LHCN-M2 (cell line): ENCODE results near the gene MSX1. TPM values are rescaled to one million over a fixed set of nuclear protein-coding genes. Genes with fewer than 3 reads are reported as not detected.
"Not testable (repeated sequence)": the region's sequence is repeated elsewhere in the genome, so short reads cannot be mapped to it uniquely, and the experiment has no call there.

Source experiments
- DNase-seq: peaks from one replicate; pipeline ENCODE4 v3.0.0-alpha.2; 2012; ENCODE audit warnings: low read depth
- polyA plus RNA-seq: library from polyadenylated mRNA; unstranded; fragments of >200 nt; gene quantifications from one replicate; pipeline ENCODE4 v1.2.1, GENCODE V29; 2012; ENCODE audit warnings: missing spikeins
- total RNA-seq: library from RNA; depleted of rRNA; stranded (reverse); fragments of >200 nt; gene quantifications from 2 replicates; pipeline ENCODE4 v1.2.3, GENCODE V29; 2014; rRNA removed

Gene MSX1
- 12.2 and 13.4 TPM in 2 replicates for total RNA-seq
- polyA plus RNA-seq = 4.3 TPM

DNA sequence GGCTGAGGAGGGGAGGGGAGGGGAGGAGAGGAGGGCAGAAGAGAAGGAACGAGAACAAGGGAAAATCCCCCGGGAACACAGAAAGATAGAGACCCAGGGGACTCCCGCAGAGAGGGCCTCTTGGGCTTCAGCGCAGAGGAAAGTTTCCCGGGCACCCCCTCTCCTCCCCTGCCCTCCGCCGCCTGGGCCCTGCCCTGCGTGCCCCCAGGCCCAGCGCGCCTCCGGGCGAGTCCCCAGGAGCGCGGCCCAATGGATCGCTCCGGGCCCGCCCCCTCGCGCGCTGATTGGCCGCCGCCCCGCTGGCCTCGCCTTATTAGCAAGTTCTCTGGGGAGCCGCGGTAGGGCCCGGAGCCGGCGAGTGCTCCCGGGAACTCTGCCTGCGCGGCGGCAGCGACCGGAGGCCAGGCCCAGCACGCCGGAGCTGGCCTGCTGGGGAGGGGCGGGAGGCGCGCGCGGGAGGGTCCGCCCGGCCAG lies at the start of gene MSX1:
Gene MSX1, plus strand, starts transcription at position 341 of the 474 bp plus-strand sequence. CDS start 235 bp downstream, outside the sequence.
- DNase-seq = peak; percentile 83

DNA sequence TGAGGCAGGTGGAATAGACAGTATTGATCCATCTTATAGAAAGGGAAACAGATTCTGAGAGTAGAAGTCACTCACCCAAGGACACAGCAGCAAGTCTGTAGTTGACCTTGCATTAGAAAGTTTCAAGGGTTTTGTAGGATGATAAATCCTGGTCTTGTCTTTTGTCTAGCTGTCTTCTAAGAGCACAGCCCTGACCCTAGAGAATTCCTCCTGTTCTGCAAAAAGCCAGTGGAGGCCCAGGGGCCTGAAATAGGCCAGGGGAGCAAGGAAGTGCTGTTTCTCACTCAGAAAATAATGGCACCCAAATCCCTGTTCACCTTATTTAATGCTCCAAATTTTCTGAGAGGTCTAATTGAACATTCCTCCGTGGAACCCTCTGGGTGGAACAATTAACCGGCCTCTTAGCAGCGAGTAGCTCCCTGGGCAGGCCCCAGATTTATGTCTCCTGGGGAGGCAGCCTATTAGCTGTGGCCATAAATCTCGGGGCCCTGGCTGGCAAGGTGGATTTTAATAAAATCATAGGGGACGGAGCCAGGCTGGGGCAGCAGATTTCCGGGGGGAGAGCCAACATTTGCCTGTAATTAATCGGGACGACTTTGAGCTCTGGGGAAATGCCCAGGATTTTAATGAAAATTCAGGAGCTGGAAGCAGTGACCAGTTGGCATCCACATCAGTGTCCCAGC lies 49.2 kb upstream of the MSX1 start:
- no peak for DNase-seq

DNA sequence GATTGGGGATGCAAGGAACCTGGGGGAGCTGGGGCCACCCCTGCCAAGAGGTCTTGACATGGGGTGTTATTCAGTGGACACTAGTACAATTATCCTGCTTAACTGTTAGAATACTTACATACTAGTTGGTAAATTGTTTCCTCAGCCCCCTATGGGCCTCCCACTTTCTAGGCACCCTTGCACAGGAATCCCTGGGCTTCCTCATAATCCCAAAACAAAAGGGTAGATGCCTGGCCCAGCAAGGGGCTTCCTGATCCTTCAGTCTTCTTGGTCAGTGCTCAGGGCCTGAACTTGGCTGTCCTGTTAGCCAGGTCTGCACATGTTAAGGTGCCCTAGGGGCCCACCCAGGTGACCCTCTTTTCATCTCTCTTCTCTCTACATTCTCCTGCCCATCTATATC lies 48.7 kb upstream of the MSX1 start:
- DNase-seq = no peak

DNA sequence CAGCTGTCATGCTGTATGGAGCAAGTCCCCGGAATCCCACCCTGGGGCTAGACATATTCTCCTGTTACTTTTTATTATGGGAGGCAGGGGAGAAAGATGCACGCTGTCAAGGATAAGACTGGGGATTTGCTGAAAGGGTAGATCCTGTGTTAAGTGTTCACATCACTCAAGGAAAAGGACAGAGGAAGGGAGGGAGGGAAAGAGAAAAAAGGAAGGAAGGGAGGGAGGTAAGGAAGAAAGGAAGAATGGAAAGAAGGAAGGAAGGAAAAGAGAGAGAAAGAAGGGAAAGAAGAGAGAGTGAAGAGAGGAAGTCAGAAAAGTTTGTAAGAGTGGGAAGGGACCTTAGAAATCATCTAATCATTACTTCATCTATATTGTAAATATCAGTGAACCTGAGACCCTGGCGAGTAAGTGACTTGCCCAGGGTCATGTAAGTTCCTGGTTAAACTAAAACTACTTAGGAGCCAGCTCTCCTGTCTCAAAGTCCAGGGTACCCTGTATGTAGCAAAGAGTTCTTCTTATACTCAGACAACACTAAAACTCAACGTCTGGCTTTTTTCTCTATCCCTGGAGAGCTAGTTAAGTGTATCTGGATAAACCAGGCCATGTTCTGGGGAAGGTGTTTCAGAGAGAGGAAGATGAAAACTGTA lies 47.2 kb upstream of the MSX1 start:
- DNase-seq = no peak

DNA sequence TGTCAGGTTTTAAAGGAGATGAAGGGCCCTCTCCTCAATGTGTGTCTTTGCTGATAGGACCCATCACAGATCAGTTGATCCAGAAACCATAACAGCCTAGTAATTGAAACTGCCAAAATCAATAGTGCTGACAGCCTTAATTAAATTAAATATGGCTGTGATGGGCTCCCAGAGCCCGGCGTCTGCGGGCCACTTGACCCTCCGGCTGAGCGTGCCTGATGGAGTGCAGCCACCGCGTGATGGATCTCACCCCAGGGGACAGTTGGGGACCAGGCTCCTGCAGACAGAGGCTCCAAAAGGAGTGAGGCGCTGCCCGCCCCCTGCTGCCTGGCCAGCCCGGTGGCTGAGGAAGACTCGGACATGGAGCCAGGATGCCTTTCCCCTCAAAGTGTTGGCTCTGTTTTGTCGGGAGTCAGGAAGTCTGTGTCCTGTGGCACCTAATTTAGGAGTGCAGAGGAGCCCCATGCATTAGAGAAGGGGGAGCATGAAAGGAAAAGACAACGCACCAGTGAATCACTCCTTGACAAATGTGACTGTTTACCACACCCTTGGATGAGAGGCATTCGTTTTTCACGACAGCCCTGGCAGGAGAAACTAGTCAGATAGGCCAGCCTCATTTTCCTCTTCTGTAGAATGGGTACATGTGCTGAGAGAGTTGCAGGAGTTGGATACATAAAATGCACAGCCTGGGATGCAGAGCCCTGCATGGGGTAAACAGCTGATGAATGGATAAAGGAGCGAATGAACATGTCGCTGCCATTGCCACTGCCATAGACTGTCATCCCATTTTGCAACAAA lies 40.9 kb upstream of the MSX1 start:
- DNase-seq = no peak

DNA sequence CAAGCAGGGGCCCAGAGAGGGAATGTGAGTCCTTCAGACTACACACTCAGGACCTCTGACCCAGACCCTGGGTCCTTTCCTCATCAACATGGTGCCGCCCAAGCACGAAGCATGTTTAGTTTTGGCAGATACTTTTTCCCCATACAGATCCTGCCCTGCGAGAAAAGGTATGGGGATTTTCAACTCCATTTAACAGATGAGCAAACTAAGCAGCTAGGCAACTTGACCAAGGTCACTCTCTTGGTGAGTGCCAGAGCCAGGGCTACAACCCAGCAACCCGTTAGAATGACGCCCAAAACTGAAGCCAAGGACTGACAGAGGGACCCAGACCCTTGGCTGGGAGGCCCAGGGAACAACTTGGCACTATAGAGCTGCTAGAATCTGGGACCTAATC lies 40.3 kb upstream of the MSX1 start:
- DNase-seq = no peak

DNA sequence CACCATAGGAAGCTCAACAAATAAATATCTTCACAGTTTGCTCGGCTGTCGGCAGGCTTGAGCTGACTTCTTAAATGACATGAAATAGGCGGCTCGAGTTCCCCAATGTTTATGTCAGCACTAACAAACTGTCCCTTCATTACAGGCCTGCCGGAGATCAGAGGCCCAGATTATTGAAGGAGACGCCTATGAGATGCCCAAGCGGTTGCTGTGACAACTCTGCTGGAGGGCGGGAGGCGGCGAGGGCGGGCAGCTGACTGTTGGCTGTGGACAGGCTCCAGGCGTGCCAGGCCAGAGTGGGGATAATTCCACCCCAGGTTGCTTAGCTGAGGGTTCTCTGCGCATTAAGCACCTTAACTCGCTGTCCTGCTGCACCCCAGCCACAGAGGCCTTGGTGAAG lies 39.2 kb upstream of the MSX1 start:
- DNase-seq = no peak

DNA sequence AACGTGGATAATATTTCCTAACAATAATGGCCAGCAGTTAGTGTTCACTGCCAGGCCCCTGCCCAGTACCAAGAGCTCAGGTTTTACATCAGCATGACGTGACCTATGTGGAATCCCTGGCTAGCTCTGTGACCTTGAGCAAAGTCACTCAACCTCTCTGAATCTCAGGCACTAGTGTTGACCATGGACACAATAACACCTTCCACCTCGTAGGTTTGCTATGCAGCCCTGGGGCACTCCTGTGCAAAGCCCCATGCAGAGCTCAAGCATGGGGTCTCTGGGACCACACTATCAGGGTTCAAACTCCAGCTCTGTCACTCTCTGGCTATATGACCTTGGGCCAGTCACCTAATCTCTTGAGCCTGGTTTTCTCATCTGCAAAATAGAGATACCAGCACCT lies 38.7 kb upstream of the MSX1 start:
- no peak for DNase-seq

DNA sequence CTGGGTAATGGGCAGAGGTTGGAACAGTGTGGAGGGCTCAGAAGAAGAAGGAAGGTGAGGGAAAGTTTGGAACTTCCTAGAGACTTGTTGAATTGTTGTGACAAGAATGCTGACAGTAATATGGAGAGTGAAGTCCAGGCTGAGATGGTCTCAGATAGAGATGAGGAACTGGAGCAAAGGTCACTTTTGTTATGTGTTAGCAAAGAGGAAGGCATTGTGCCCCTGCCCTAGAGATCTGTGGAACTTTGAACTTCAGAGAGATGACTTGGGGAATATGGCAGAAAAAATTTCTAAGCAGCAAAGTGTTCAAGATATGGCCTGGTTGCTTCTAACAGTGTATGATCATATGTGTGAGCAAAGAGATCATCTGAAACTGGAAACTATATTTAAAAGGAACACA lies 37.9 kb upstream of the MSX1 start:
- DNase-seq = no peak

DNA sequence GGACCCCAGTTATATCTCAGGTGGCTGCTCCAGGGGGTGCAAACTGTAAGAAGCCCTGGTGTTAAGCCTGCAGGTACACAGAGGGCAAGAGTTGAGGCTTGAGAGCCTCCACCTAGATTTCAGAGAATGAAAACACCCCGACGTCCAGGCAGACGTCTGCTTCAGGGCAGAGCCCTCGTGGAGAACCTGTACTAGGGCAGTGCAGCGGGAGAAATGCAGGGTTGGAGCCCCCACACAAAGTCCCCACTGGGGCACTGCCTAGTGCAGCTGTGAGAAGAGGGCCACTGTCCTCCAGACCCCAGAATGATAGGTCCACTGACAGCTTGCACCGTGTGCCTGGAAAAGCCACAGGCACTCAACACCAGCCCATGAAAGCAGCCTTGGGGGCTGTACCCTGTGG lies 37.2 kb upstream of the MSX1 start:
- DNase-seq = not testable (repeated sequence)

DNA sequence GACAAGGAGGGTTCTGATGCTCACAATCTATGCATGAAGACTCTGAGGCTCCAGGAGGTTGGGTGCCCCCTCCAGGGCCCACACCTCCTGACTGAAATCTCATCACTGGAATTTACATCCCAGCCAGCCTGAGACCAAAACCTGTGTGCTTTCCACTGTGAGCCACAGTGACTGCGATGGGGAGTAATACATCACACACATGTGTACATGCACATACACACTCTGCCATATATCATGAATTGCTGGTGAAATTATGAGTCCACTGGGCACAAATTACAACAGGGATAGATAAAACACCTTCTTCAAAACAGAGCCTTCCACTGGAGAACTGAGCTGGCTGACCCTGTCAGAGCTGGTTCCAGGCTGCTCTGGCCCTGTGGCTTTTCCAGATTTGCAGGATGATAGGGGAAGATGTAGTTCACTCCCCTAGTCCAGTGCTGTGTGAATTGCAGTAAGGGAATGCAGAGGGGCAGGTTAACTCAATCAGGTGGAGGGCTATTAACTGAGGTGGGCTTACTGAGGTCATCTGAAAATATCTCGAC lies 35.8 kb upstream of the MSX1 start:
- DNase-seq = no peak

DNA sequence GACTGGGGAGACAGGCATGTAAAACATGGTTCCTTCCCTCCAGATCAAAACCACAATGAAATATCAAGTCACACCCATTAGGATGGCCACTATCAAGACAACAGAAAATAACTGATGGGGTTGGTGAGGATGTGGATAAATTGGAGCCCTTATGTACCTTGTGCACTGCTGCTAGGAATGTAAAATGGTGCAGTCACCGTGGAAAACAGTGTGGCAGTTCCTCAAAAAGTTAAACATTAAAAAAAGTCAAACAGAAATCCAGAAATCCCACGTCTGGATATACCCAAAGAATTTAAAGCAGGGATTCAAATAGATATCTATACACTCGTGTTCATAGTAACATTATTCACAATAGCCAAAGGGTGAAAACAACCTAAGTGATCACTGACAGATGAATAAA lies 35.2 kb upstream of the MSX1 start:
- DNase-seq = no peak

DNA sequence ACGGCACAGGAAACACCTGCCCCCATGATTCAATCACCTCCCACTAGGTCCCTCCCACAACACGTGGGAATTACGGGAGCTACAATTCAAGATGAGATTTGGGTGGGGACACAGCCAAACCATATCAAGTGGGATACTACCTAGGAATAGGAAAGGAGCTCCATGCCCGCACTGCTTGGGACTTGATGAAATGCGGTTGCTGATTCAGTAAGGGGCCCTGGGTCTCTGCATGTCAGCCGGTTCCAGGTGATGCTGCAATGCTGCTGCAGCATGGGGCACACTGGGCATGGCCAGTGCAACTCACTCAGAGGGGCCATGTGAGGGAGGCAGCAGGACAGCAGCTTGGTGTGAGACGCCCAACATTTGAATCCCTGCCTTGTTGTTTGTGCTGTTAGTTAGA lies 34.0 kb upstream of the MSX1 start:
- no peak for DNase-seq

DNA sequence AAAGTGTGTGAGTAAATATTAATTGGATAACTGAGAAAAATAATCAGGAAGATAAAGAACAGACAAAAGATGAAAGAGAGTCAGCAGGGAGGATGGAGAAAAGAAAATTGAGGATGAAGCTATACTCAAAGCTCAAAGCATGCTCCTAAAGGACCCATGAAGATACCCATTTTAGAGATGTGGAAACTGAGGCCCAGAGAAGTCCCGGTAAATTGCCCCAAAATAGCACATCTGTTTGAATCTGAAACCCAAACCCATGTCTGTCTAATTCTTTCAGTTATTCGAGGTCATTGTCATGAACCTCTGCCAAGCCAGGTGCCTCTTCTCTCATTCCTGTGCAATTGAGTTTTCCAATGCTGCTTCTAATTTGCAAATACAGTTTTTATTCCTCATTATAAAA lies 29.6 kb upstream of the MSX1 start:
- DNase-seq = no peak

DNA sequence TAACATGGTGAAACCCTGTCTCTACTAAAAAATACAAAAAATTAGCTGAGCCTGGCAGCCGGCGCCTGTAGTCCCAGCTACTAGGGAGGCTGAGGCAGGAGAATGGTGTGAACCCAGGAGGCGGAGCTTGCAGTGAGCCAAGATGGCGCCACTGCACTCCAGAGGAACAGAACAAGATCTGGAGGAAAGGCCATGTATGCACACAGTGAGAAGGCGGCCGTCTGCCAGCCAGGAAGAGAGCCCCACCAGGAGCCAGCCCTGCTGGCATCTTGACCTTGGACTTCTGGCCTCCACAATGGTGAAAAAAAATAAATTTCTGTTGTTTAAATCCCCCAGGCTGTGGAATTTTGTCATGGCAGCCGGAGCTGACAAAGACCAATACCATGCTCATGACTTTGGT lies 28.2 kb upstream of the MSX1 start:
- DNase-seq = no peak

DNA sequence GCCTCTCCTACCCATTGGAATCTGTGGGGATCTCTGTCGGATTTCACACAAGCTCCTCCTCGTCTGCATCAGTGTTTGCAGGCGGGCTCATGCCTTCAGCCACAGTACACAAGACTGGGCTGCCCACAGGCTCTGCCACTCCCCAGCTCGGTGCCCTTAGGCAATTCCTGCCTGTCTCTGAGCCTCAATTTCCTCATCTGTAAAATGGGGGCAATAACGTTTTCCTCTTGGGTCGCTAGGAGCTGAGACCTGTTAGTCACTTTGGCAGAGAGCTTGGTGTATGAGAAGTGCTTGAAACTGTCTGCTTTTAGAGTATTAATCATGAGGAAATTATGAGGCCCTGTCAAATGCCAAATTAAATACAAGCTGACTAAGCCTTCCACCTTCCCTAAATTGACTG lies 27.6 kb upstream of the MSX1 start:
- DNase-seq = no peak

DNA sequence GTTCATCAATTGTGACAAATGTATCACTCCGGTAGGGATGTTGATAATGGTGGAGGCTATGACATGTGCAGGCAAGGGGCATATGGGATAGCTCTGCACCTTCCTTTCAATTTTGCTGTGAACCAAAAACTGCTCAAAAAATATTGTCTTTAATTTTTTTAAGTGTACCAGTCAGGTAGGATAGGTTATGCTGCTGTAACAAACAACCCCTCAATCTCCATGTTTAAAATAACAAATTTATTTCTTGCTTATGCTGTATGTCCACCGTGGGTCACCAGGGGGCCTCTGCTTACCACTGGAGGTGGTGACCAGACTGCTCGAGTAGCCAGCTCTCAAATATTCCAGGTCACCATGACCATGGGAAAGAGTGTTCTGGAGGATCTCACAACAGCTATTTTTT lies 23.4 kb upstream of the MSX1 start:
- DNase-seq = no peak

DNA sequence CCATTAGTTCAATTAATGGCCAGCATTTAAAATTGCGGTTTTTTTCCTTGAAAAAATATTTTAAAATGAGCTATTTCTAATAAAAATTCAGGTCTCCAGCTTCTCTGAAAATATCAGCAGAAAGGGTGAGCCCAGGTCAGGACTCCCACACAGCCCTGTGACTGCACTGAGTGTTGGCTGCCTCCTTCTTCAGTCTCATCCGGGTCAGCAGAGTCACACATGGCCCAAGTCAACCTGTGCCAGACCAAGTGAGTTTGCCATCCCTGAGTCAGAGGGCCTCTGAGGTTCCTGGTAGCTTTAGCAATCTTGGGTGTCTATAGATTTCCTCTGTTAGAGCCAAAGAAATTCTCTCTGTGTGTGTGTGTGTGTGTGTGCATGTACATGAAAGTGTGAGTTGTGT lies 22.1 kb upstream of the MSX1 start:
- DNase-seq = no peak

DNA sequence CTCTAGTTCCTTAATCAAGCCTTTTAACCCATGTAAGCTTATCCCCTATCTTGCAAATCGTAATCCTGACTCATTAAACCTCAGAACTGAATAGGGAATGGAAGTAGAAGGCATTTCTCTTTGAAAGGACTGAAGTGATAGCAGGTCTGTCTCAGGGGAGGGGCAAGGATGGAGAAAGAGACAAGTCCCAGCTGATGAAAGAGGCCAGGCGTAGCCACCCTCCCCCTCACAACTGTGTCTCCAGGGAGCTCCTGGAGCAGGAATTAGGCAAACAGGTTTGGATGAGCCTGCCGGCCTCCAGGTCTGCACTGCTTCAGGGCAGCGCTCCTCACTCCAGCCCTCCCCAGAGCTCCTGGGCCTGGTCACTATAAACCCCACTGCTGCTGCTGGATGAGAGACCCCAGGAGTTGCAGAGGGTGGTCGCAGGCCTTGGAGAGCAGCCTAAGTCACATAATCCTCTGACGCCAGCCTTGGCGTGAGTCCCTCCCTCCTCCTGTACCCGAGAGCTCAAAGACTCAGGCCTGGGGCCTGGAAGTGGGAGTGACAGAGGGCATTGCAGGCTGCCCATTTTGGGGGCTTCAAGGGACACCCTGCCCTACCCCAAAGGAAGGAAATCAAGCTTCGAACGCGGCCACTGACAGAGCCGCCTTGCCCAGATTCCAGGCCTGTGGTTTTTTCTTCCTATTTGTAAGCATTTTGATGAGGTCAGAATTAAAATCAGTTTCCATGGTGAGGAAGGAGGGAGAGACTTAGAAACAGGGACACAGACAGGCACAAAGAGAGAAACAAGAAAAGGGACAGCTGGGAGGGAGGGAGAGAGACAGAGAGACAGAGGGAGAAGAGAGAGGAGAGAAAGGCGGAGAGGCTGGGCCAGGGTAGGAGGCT lies 21.2 kb upstream of the MSX1 start:
- peak; percentile 25 for DNase-seq

DNA sequence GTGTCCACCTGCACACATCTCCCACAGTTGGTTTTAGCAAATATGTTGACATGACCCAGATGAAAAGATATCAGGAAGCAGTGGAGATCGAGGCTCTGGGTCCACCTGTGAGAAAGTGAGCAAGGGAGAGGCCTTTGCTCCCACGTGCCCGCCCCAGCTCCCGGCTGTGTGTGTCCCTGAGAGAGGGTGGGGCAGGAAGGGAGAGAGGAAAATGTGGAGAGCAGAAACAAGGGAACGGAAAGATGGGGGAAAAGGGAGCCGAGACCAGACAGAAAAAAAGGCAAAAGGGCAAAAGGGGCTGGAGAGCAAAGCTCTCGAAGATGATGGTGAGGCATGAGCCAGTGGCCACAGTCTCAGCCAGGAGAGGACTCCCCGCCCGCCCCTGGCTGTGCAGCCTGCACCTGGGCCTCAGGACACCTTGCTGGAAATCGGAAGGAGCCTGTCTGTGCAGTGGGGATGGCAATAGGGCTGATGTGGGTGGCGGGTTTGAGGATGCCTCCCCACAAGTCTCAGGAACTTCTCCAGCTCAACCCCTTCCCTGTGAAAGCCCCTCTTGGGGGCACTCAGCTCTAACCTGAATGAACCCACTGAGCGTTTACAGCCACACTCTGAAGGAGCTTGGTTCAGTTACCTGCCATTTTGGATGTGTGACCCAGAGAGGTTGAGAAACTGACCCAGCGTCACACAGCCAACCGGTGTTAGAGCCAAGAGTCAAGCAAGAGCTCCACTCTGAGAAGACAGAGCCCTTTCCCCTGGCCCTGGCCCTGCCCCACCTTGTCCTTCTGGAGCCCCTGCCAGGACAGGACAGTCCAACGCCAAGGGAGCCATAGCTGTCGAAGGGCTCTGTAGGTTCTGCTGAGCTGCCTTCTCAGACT lies 20.3 kb upstream of the MSX1 start:
- no peak for DNase-seq
